Measurements from ENCODE around the gene CD47.
A peak's percentile ranks its signal among the peaks of the same experiment; 100 is the strongest.

The CD47 gene

GRCh38 chr3:108103040-108103751 lies 12.4 kb upstream of the CD47 start:
- H3K9ac ChIP-seq: no peak overlapping the region
- TF ChIP-seq Cebpa-rat (IDR thresholded peaks at IDR 0.05): no peak
- H3K27ac ChIP-seq: no peak overlapping the region
- no peaks in the 10 kb centered on the region for H3K9me3 ChIP-seq
- no peaks in the 10 kb centered on the region for H3K36me3 ChIP-seq
- no peaks in the 10 kb centered on the region for H3K27me3 ChIP-seq
- H3K4me1 ChIP-seq: peaks cover 62% of the 10 kb centered on the region
- H3K4me3 ChIP-seq: no peak overlapping the region
- H4K20me1 ChIP-seq: no peaks in the 10 kb centered on the region
- no peak overlapping the region for H3K4me2 ChIP-seq

- no peak for TF ChIP-seq Cebpa-rat (IDR thresholded peaks at IDR 0.05)
- Histone ChIP-seq H3K9ac (no peak overlapping the region), H4K20me1 (no peaks in the 10 kb centered on the region), H3K36me3 (no peaks in the 10 kb centered on the region), H3K4me3 (no peak overlapping the region), H3K4me1 (peaks cover 57% of the 10 kb centered on the region), H3K27ac (no peak overlapping the region), H3K9me3 (no peaks in the 10 kb centered on the region), H3K27me3 (no peaks in the 10 kb centered on the region), H3K4me2 (peak overlapping the region; percentile 72)
Observed at GRCh38 chr3:108102420-108103039, 11.7 kb upstream of the CD47 start.

GRCh38 chr3:108100906-108101660 lies 10.3 kb upstream of the CD47 start:
- no peak overlapping the region for H3K27ac ChIP-seq
- H3K4me1 ChIP-seq: peaks cover 51% of the 10 kb centered on the region
- H3K27me3 ChIP-seq: no peaks in the 10 kb centered on the region
- no peak overlapping the region for H3K9ac ChIP-seq
- 0 out of 2 replicates have a peak, but pooled peaks have one; percentile 39 for TF ChIP-seq Cebpa-rat (IDR thresholded peaks at IDR 0.05)
- H3K36me3 ChIP-seq: no peaks in the 10 kb centered on the region
- peak overlapping the region; percentile 72 for H3K4me2 ChIP-seq
- no peaks in the 10 kb centered on the region for H4K20me1 ChIP-seq
- H3K9me3 ChIP-seq: no peaks in the 10 kb centered on the region
- H3K4me3 ChIP-seq: no peak overlapping the region

GRCh38 chr3:108099679-108100428 lies 9.0 kb upstream of the CD47 start:
- Histone ChIP-seq H3K9ac (no peak overlapping the region), H3K9me3 (no peaks in the 10 kb centered on the region), H4K20me1 (no peaks in the 10 kb centered on the region), H3K27ac (0 out of 2 replicates have a peak overlapping the region, but pooled peaks have one; percentile 16), H3K36me3 (no peaks in the 10 kb centered on the region), H3K4me3 (no peak overlapping the region), H3K27me3 (no peaks in the 10 kb centered on the region), H3K4me2 (peak overlapping the region; percentile 72), H3K4me1 (peaks cover 41% of the 10 kb centered on the region)
- no peak for TF ChIP-seq Cebpa-rat (IDR thresholded peaks at IDR 0.05)

- peaks cover 41% of the 10 kb centered on the region for H3K4me1 ChIP-seq
- H3K9me3 ChIP-seq: no peaks in the 10 kb centered on the region
- H4K20me1 ChIP-seq: no peaks in the 10 kb centered on the region
- H3K36me3 ChIP-seq: no peaks in the 10 kb centered on the region
- H3K4me3 ChIP-seq: no peak overlapping the region
- H3K27ac ChIP-seq: no peak overlapping the region
- H3K9ac ChIP-seq: no peak overlapping the region
- TF ChIP-seq Cebpa-rat (IDR thresholded peaks at IDR 0.05): no peak
- no peaks in the 10 kb centered on the region for H3K27me3 ChIP-seq
- H3K4me2 ChIP-seq: peak overlapping the region; percentile 72
Observed at GRCh38 chr3:108099244-108099643, 8.4 kb upstream of the CD47 start.

GRCh38 chr3:108098003-108098370 lies 7.2 kb upstream of the CD47 start:
- H3K36me3 ChIP-seq: no peaks in the 10 kb centered on the region
- H4K20me1 ChIP-seq: no peaks in the 10 kb centered on the region
- no peak overlapping the region for H3K4me3 ChIP-seq
- no peak overlapping the region for H3K27ac ChIP-seq
- no peaks in the 10 kb centered on the region for H3K9me3 ChIP-seq
- peaks cover 42% of the 10 kb centered on the region for H3K4me1 ChIP-seq
- TF ChIP-seq Cebpa-rat (IDR thresholded peaks at IDR 0.05): no peak
- no peaks in the 10 kb centered on the region for H3K27me3 ChIP-seq
- H3K4me2 ChIP-seq: no peak overlapping the region
- no peak overlapping the region for H3K9ac ChIP-seq

- no peak overlapping the region for H3K27ac ChIP-seq
- H3K4me3 ChIP-seq: no peak overlapping the region
- H4K20me1 ChIP-seq: no peaks in the 10 kb centered on the region
- no peak overlapping the region for H3K4me2 ChIP-seq
- H3K36me3 ChIP-seq: no peaks in the 10 kb centered on the region
- no peak for TF ChIP-seq Cebpa-rat (IDR thresholded peaks at IDR 0.05)
- H3K4me1 ChIP-seq: peaks cover 42% of the 10 kb centered on the region
- H3K9ac ChIP-seq: no peak overlapping the region
- H3K9me3 ChIP-seq: no peaks in the 10 kb centered on the region
- H3K27me3 ChIP-seq: no peaks in the 10 kb centered on the region
Observed at GRCh38 chr3:108097322-108098002, 6.6 kb upstream of the CD47 start.

- Histone ChIP-seq H3K9me3 (no peaks in the 10 kb centered on the region), H3K27me3 (no peaks in the 10 kb centered on the region), H3K4me3 (no peak overlapping the region), H3K4me2 (no peak overlapping the region), H3K9ac (no peak overlapping the region), H3K36me3 (no peaks in the 10 kb centered on the region), H3K27ac (no peak overlapping the region), H3K4me1 (peaks cover 42% of the 10 kb centered on the region), H4K20me1 (no peaks in the 10 kb centered on the region)
- TF ChIP-seq Cebpa-rat (IDR thresholded peaks at IDR 0.05): no peak
Observed at GRCh38 chr3:108096532-108097321, 5.9 kb upstream of the CD47 start.
